Naive thymus-derived CD4-positive, alpha-beta T cell (primary cell): ENCODE data around the gene GUCA1C. TPM values are rescaled to one million over a fixed set of nuclear protein-coding genes. Genes with fewer than 3 reads are reported as not detected.

Experiments used
- ATAC-seq: fragments of 150-1000 bp; cut with Tn5 transposase; 2 replicates; pipeline ENCODE4 v1.10.0; 2021; ENCODE audit warnings: mild to moderate bottlenecking, moderate library complexity
- CTCF ChIA-PET: fragments of 350-600 bp; sonication (Branson Sonifier 250); formaldehyde crosslinking; loops from one replicate; lab custom pipeline; 2021; ENCODE audit warnings: antibody characterized with exemption; lab: Charles Lee
- POLR2A ChIA-PET: fragments of 350-600 bp; sonication (Branson Sonifier 250); formaldehyde crosslinking; loops from one replicate; lab custom pipeline; 2021; ENCODE audit warnings: antibody characterized with exemption, inconsistent platforms; lab: Charles Lee
- DNase-seq, 9 donors: peaks; one replicate each; pipeline versions ENCODE4 v3.0.0 to v3.0.0-alpha.2; 2020 to 2022; ENCODE audit warnings: mixed read lengths in 1 of 9
- H3K27ac ChIP-seq: one replicate; pipeline ENCODE4 v1.7.0; 2013; ENCODE audit warnings: mild to moderate bottlenecking, low read depth, low read length, moderate library complexity
- H3K27me3 ChIP-seq, 2 donors: one replicate each; pipeline ENCODE4 v1.7.0; 2013; ENCODE audit warnings: low read length in 2 of 2, mild to moderate bottlenecking in 2 of 2, moderate library complexity in 2 of 2; ENCODE audit not compliant: control insufficient read depth in 2 of 2, insufficient read depth in 2 of 2
- H3K36me3 ChIP-seq, 3 experiments: 1 replicate in 2 of 3; 2 replicates in 1 of 3; pipeline ENCODE4 v1.7.0; 2013; ENCODE audit warnings: low read length in 3 of 3, mild to moderate bottlenecking in 3 of 3, moderate library complexity in 1 of 3; ENCODE audit not compliant: insufficient read depth in 3 of 3, control insufficient read depth in 2 of 3
- H3K4me1 ChIP-seq, 2 donors: one replicate each; pipeline ENCODE4 v1.7.0; 2013; ENCODE audit warnings: low read length in 2 of 2, mild to moderate bottlenecking in 2 of 2, moderate library complexity in 1 of 2; ENCODE audit not compliant: control insufficient read depth in 2 of 2, insufficient read depth in 2 of 2
- H3K4me3 ChIP-seq: 2 replicates; pipeline ENCODE4 v1.7.0; 2013; ENCODE audit warnings: mild to moderate bottlenecking, low read length
- H3K9me3 ChIP-seq, 3 experiments: 1 replicate in 2 of 3; 2 replicates in 1 of 3; pipeline ENCODE4 v1.7.0; 2013; ENCODE audit warnings: low read length in 3 of 3; ENCODE audit not compliant: control insufficient read depth in 2 of 3
- H3K27ac Mint-ChIP-seq, 9 donors: one replicate each; pipeline ENCODE4 v1.8.0; 2020 to 2022; ENCODE audit warnings: mixed read lengths in 9 of 9, mild to moderate bottlenecking in 8 of 9, moderate library complexity in 5 of 9, inconsistent platforms in 2 of 9
- H3K27me3 Mint-ChIP-seq, 5 donors: one replicate each; pipeline ENCODE4 v1.8.0; 2021 to 2022; ENCODE audit warnings: mixed read lengths in 5 of 5, mild to moderate bottlenecking in 1 of 5
- H3K36me3 Mint-ChIP-seq, 5 donors: one replicate each; pipeline ENCODE4 v1.8.0; 2020 to 2022; ENCODE audit warnings: mixed read lengths in 5 of 5, mild to moderate bottlenecking in 3 of 5, inconsistent platforms in 1 of 5
- H3K4me1 Mint-ChIP-seq, 7 donors: one replicate each; pipeline ENCODE4 v1.8.0; 2020 to 2022; ENCODE audit warnings: mixed read lengths in 7 of 7, mild to moderate bottlenecking in 3 of 7, inconsistent platforms in 1 of 7
- H3K4me3 Mint-ChIP-seq, 10 donors: one replicate each; pipeline ENCODE4 v1.8.0; 2020 to 2022; ENCODE audit warnings: mild to moderate bottlenecking in 10 of 10, mixed read lengths in 10 of 10, moderate library complexity in 6 of 10, inconsistent platforms in 2 of 10
- H3K9me3 Mint-ChIP-seq, 11 donors: one replicate each; pipeline ENCODE4 v1.8.0; 2020 to 2022; ENCODE audit warnings: mixed read lengths in 11 of 11, mild to moderate bottlenecking in 4 of 11, inconsistent platforms in 1 of 11, moderate library complexity in 1 of 11
- intact Hi-C, 2 donors: fragments of 100-400 bp; cut with micrococcal nuclease; formaldehyde crosslinking; loops; one replicate each; pipeline ENCODE4 v1.15.1; 2023
- polyA plus RNA-seq, 2 donors: library from polyadenylated mRNA; unstranded; fragments of 300-500 nt; fragmentation: Illumina TruSeq; gene quantifications; one replicate each; pipeline ENCODE4 v1.2.3, GENCODE V29; 2021
- total RNA-seq, 6 experiments: library from RNA in 5 of 6; stranded (reverse) in 5 of 6; gene quantifications; 1 replicate in 5 of 6; 2 replicates in 1 of 6; pipeline ENCODE4 v1.2.3 and lab custom pipeline; 2021 to 2026

GUCA1C gene
- total and polyA plus RNA-seq, 7 experiments from 2014 or later = not detected

DNA sequence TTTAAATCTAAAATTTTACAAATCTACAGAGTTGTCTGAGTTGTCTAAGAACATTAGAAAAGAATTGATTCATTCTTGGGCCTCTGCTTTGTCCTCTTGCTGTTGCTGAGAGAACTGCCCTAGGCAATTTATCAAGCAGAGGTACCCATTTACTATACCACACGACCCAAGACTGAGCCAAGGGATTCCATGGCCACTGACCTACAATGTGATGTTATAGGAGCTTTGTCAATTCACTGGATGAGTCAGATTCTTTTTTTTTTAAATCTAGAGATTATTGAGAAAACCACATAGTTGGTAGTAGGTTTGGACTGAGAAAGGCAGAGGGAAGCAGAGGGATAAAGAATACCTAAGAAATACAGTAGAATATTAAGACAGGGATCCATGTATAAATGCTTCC, 75.8 kb downstream of the GUCA1C start:
- no peaks in the 10 kb centered on the region for H3K4me1 ChIP-seq
- no peak for ATAC-seq
- POLR2A ChIA-PET = no interaction called here
- Mint-ChIP-seq H3K4me3 (no peak overlapping the region), H3K4me1 (peaks cover 0 to 5% (median 0%) of the 10 kb centered on the region in 7 donors), H3K27me3 (no peaks in the 10 kb centered on the region), H3K9me3 (peaks cover 0 to 18% (median 6%) of the 10 kb centered on the region in 11 donors), H3K36me3 (peaks cover 4 to 34% (median 18%) of the 10 kb centered on the region in 5 donors), H3K27ac (no peak overlapping the region)
- H3K27me3 ChIP-seq = no peaks in the 10 kb centered on the region
- H3K27ac ChIP-seq = no peak overlapping the region
- no peak for DNase-seq
- intact Hi-C loops = loop anchor here in 1 of 2 donors (2.0 kb wide), 1 partner anchor 23 kb away; no protein-coding TSS in a partner anchor
- H3K4me3 ChIP-seq = no peak overlapping the region
- CTCF ChIA-PET = interaction anchor here (0.6 kb wide), 1 partner anchor 55 kb away, joined by 3 read pairs; the partner anchor contains the start of gene TRAT1
- H3K36me3 ChIP-seq = no peaks in the 10 kb centered on the region
- no peaks in the 10 kb centered on the region for H3K9me3 ChIP-seq

GRCh38 chr3:108863799-108864135, 89.9 kb downstream of the GUCA1C start:
- Mint-ChIP-seq H3K27me3 (no peaks in the 10 kb centered on the region), H3K36me3 (peaks cover 28 to 71% (median 67%) of the 10 kb centered on the region in 5 donors), H3K4me1 (peaks cover 29 to 53% (median 48%) of the 10 kb centered on the region in 7 donors), H3K4me3 (peak overlapping the region in 2 of 10 donors; percentile 19 to 67), H3K27ac (peak overlapping the region in 8 of 9 donors; percentile 58 to 84 (median 81)), H3K9me3 (peaks cover under 1 to 19% (median 7%) of the 10 kb centered on the region in 11 donors)
- POLR2A ChIA-PET = interaction anchor here (1.1 to 2.1 kb wide), 2 partner anchors 30 to 43 kb away, joined by 7 read pairs; partner anchors contain the start of gene TRAT1
- Histone ChIP-seq H3K27ac (peak overlapping the region; percentile 36), H3K9me3 (no peaks in the 10 kb centered on the region), H3K4me3 (no peak overlapping the region), H3K4me1 (peaks cover 8 to 23% of the 10 kb centered on the region in 2 donors), H3K36me3 (peaks cover 0 to 28% (median 8%) of the 10 kb centered on the region in 3 experiments), H3K27me3 (no peaks in the 10 kb centered on the region)
- ATAC-seq (no peak), DNase-seq (no peak)
- intact Hi-C loops = loop anchor here (2.0 to 5.0 kb wide), 3 partner anchors 17 to 41 kb away; partner anchors contain the start of gene TRAT1 (in 1 of the 2)
- CTCF ChIA-PET = no interaction called here

GRCh38 chr3:108862865-108863798, 90.5 kb downstream of the GUCA1C start:
- Mint-ChIP-seq H3K4me1 (peaks cover 29 to 57% (median 53%) of the 10 kb centered on the region in 7 donors), H3K27ac (peak overlapping the region; percentile 64 to 93 (median 83)), H3K27me3 (no peaks in the 10 kb centered on the region), H3K36me3 (peaks cover 28 to 77% (median 70%) of the 10 kb centered on the region in 5 donors), H3K9me3 (peaks cover 2 to 25% (median 7%) of the 10 kb centered on the region in 11 donors), H3K4me3 (peak overlapping the region; percentile 25 to 77 (median 64))
- Histone ChIP-seq H3K4me1 (peaks cover 8 to 23% of the 10 kb centered on the region in 2 donors), H3K4me3 (no peak overlapping the region), H3K9me3 (no peaks in the 10 kb centered on the region), H3K36me3 (peaks cover 0 to 34% (median 8%) of the 10 kb centered on the region in 3 experiments), H3K27me3 (no peaks in the 10 kb centered on the region), H3K27ac (peak overlapping the region; percentile 52)
- POLR2A ChIA-PET = interaction anchor here (1.1 to 2.2 kb wide), 4 partner anchors 11 to 42 kb away, joined by 5 to 7 read pairs (median 6); partner anchors contain the start of gene TRAT1
- intact Hi-C loops = loop anchor here (1.0 to 5.0 kb wide), 4 partner anchors 16 to 40 kb away; partner anchors contain the start of gene TRAT1 (in 1 of the 2)
- DNase-seq (peak in 4 of 9 donors; percentile 22 to 38 (median 28)), ATAC-seq (peak; percentile 63)
- CTCF ChIA-PET = no interaction called here

DNA sequence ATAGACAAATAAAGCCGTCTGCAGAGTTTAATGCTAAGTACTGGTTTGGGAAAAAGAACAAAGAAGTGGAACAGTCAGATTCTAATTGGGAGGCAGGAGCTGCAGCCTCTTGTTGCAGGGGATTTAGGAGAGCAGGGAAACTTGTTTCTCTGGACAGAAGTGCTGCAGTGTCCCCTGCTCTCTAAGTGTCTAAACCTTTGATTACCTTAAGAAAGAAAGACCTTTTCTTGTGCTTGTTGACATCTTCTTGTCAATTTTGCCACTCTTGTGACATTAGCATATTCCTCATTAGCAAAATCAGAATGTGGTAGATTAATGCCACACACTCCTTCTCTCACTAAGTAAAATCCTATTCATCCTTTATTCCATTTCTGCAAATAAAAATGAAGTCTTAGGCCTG, 92.3 kb downstream of the GUCA1C start:
- no peak overlapping the region for H3K27ac ChIP-seq
- ChIA-PET CTCF (no interaction called here), POLR2A (interaction anchor here (0.7 to 2.2 kb wide), 3 partner anchors 10 to 24 kb away, joined by 4 to 6 read pairs (median 5); no protein-coding TSS in a partner anchor)

More for the DNA sequence above, 92.3 kb downstream of the GUCA1C start:
- Mint-ChIP-seq H3K4me3 (peak overlapping the region in 2 of 10 donors; percentile 6 to 10), H3K9me3 (peaks cover 2 to 30% (median 8%) of the 10 kb centered on the region in 11 donors), H3K4me1 (peaks cover 32 to 65% (median 61%) of the 10 kb centered on the region in 7 donors), H3K36me3 (peaks cover 28 to 87% (median 84%) of the 10 kb centered on the region in 5 donors), H3K27ac (peak overlapping the region; percentile 17 to 89 (median 82)), H3K27me3 (no peaks in the 10 kb centered on the region)
- H3K4me1 ChIP-seq = peaks cover 8 to 23% of the 10 kb centered on the region in 2 donors
- intact Hi-C loops = loop anchor here in 1 of 2 donors (5.0 kb wide), 1 partner anchor 36 kb away; no protein-coding TSS in a partner anchor
- no peaks in the 10 kb centered on the region for H3K27me3 ChIP-seq
- H3K4me3 ChIP-seq = no peak overlapping the region
- H3K36me3 ChIP-seq = peaks cover 3 to 46% (median 12%) of the 10 kb centered on the region in 3 experiments
- ATAC-seq (no peak), DNase-seq (no peak)
- no peaks in the 10 kb centered on the region for H3K9me3 ChIP-seq

Other genes with a start within 250 kb of the GUCA1C start
- not detected for gene RETNLB, start 196.5 kb downstream of the GUCA1C start, total RNA-seq
- not detected for gene RETNLB, start 196.5 kb downstream of the GUCA1C start, polyA plus RNA-seq
- 100 to 1,000 TPM in 4 of 5 experiments, 10 to 100 TPM in 1; 85.5 to 166 (median 146) TPM for gene TRAT1, start 131.1 kb downstream of the GUCA1C start, total RNA-seq
- gene TRAT1, start 131.1 kb downstream of the GUCA1C start, polyA plus RNA-seq = 100 to 1,000 TPM; 205 to 326 TPM
- under 1 TPM in 1 of 5 experiments, not detected in 4; 0.12 TPM for gene MORC1, start 164.3 kb upstream of the GUCA1C start, total RNA-seq
- not detected for gene MORC1, start 164.3 kb upstream of the GUCA1C start, polyA plus RNA-seq
- gene C3orf85, start 182.8 kb upstream of the GUCA1C start, total RNA-seq = not detected
- gene C3orf85, start 182.8 kb upstream of the GUCA1C start, polyA plus RNA-seq = not detected